Tibial artery (tissue), 4 donors: ENCODE results near the gene MPP3.

Source experiments
- DNase-seq, 2 donors: peaks; one replicate each; pipeline ENCODE4 v3.0.0-alpha.2; 2019
- H3K27ac ChIP-seq, 2 donors: fragments of 200-600 bp; sonication (generic) in 1 of 2; 1 replicate in 1 of 2; 2 replicates in 1 of 2; pipeline ENCODE4 v1.5.1; 2018 to 2019; ENCODE audit warnings: mild to moderate bottlenecking in 1 of 2
- H3K27me3 ChIP-seq, 2 donors: fragments of 200-600 bp; sonication (generic) in 1 of 2; one replicate each; pipeline versions ENCODE4 v1.5.1 to v1.6.0; 2016 to 2019
- H3K36me3 ChIP-seq, 3 donors: fragments of 200-600 bp; sonication (generic) in 2 of 3; one replicate each; pipeline ENCODE4 v1.5.1; 2016 to 2019; ENCODE audit warnings: mild to moderate bottlenecking in 2 of 3
- H3K4me1 ChIP-seq, 4 donors: fragments of 200-600 bp; sonication (generic) in 2 of 4; 1 replicate in 3 of 4; 2 replicates in 1 of 4; pipeline ENCODE4 v1.5.1; 2016 to 2019
- H3K4me3 ChIP-seq, 2 donors: fragments of 200-600 bp; sonication (generic) in 1 of 2; 1 replicate in 1 of 2; 2 replicates in 1 of 2; pipeline ENCODE4 v1.5.1; 2018 to 2019; ENCODE audit warnings: mild to moderate bottlenecking in 2 of 2
- H3K9me3 ChIP-seq, 3 donors: fragments of 200-600 bp; sonication (generic) in 1 of 3; one replicate each; pipeline ENCODE4 v1.5.1; 2016 to 2019
- CTCF ChIP-seq, 2 experiments: fragments of 200-600 bp in 1 of 2; fragments of 450-650 bp in 1 of 2; IDR thresholded peaks; one replicate each; pipeline ENCODE4 v1.5.1; 2017 to 2019; ENCODE audit warnings: antibody characterized with exemption in 2 of 2, mild to moderate bottlenecking in 1 of 2, moderate library complexity in 1 of 2
- intact Hi-C: fragments of 100-400 bp; cut with DNase I; formaldehyde crosslinking; loops from one replicate; pipeline ENCODE4 v1.15.0; 2023; ENCODE audit warnings: low total_unique reads

The MPP3 gene

GRCh38 chr17:43814026-43814425 lies 18.9 kb downstream of the MPP3 start:
- no peak for DNase-seq
- Histone ChIP-seq H3K27me3 (no peaks in the 10 kb centered on the region), H3K4me1 (peaks cover 0 to 6% (median 0%) of the 10 kb centered on the region in 4 donors), H3K9me3 (no peaks in the 10 kb centered on the region), H3K4me3 (no peak overlapping the region), H3K36me3 (peaks cover 5 to 76% (median 53%) of the 10 kb centered on the region in 3 donors), H3K27ac (no peak overlapping the region)
- no peak for TF ChIP-seq CTCF (IDR thresholded peaks at IDR 0.05)
- intact Hi-C loops = no loop called here

GRCh38 chr17:43813386-43813785 lies 19.6 kb downstream of the MPP3 start:
- Histone ChIP-seq H3K4me1 (peaks cover 0 to 6% (median 0%) of the 10 kb centered on the region in 4 donors), H3K36me3 (peaks cover 9 to 79% (median 58%) of the 10 kb centered on the region in 3 donors), H3K4me3 (no peak overlapping the region), H3K27me3 (no peaks in the 10 kb centered on the region), H3K27ac (no peak overlapping the region), H3K9me3 (no peaks in the 10 kb centered on the region)
- TF ChIP-seq CTCF (IDR thresholded peaks at IDR 0.05) = no peak
- DNase-seq = no peak
- intact Hi-C loops = no loop called here

GRCh38 chr17:43812396-43813265 lies 20.3 kb downstream of the MPP3 start:
- intact Hi-C loops = no loop called here
- TF ChIP-seq CTCF (IDR thresholded peaks at IDR 0.05) = no peak
- Histone ChIP-seq H3K4me3 (no peak overlapping the region), H3K4me1 (peaks cover 0 to 6% (median 0%) of the 10 kb centered on the region in 4 donors), H3K27me3 (no peaks in the 10 kb centered on the region), H3K27ac (no peak overlapping the region), H3K9me3 (no peaks in the 10 kb centered on the region), H3K36me3 (peaks cover 12 to 83% (median 58%) of the 10 kb centered on the region in 3 donors)
- DNase-seq = no peak

GRCh38 chr17:43810823-43811222 lies 22.1 kb downstream of the MPP3 start:
- Histone ChIP-seq H3K4me3 (no peak overlapping the region), H3K27ac (no peak overlapping the region), H3K9me3 (no peaks in the 10 kb centered on the region), H3K36me3 (peaks cover 14 to 73% (median 43%) of the 10 kb centered on the region in 3 donors), H3K27me3 (no peaks in the 10 kb centered on the region), H3K4me1 (peaks cover 0 to 6% (median 0%) of the 10 kb centered on the region in 4 donors)
- intact Hi-C loops = no loop called here
- no peak for DNase-seq
- no peak for TF ChIP-seq CTCF (IDR thresholded peaks at IDR 0.05)

GRCh38 chr17:43810226-43810715 lies 22.7 kb downstream of the MPP3 start:
- intact Hi-C loops = no loop called here
- no peak for TF ChIP-seq CTCF (IDR thresholded peaks at IDR 0.05)
- no peaks in the 10 kb centered on the region for H3K27me3 ChIP-seq
- no peak overlapping the region for H3K4me3 ChIP-seq
- no peak for DNase-seq
- H3K9me3 ChIP-seq = no peaks in the 10 kb centered on the region
- peaks cover 17 to 68% (median 41%) of the 10 kb centered on the region in 3 donors for H3K36me3 ChIP-seq
- H3K27ac ChIP-seq = no peak overlapping the region
- peaks cover 0 to 6% (median 0%) of the 10 kb centered on the region in 4 donors for H3K4me1 ChIP-seq
